PFSK-1 (cell line): ENCODE measurements around the gene CNGA4.

Experiments used
- FOXP2 ChIP-seq: optimal IDR thresholded peaks from 2 replicates; pipeline ENCODE3; 2011; ENCODE audit warnings: borderline replicate concordance, control low read depth, inconsistent platforms; ENCODE audit not compliant: insufficient read depth; ENCODE audit errors: extremely low read length, extremely low read depth
- POLR2AphosphoS5 ChIP-seq: IDR thresholded peaks from 2 replicates; pipeline ENCODE4 v1.6.1; 2012; ENCODE audit warnings: low read depth, mild to moderate bottlenecking, control low read depth, low read length, moderate library complexity
- REST ChIP-seq, 2 experiments: IDR thresholded peaks; 2 replicates each; pipeline versions ENCODE4 v1.6.1 to v1.8.0; 2011 to 2012; ENCODE audit warnings: low read depth in 2 of 2, low read length in 2 of 2, control low read depth in 1 of 2, inconsistent platforms in 1 of 2, mild to moderate bottlenecking in 1 of 2, moderate library complexity in 1 of 2; ENCODE audit not compliant: insufficient read depth in 1 of 2
- SIN3A ChIP-seq: IDR thresholded peaks from 2 replicates; pipeline ENCODE4 v1.6.1; 2012; ENCODE audit warnings: mild to moderate bottlenecking, low read length, moderate library complexity, borderline replicate concordance; ENCODE audit not compliant: insufficient read depth
- TAF1 ChIP-seq: IDR thresholded peaks from 2 replicates; pipeline ENCODE4 v1.6.1; 2012; ENCODE audit warnings: low read length, control low read depth, borderline replicate concordance; ENCODE audit not compliant: insufficient read depth

Gene CNGA4

GRCh38 chr11:6248248-6248647, 9.4 kb downstream of the CNGA4 start:
- TF ChIP-seq FOXP2 (no peak), POLR2AphosphoS5 (no peak), TAF1 (no peak)

GRCh38 chr11:6249770-6250555, 11.1 kb downstream of the CNGA4 start:
- TF ChIP-seq FOXP2 (no peak), TAF1 (no peak)

GRCh38 chr11:6251120-6251733, 12.3 kb downstream of the CNGA4 start:
- no peak for TF ChIP-seq TAF1
- no peak for TF ChIP-seq FOXP2
- no peak for TF ChIP-seq SIN3A
- TF ChIP-seq REST (IDR thresholded peaks at IDR 0.05; ENCODE audit: insufficient read depth in 1 of 2, low read depth in 2 of 2, low read length in 2 of 2), result no peak
- no peak for TF ChIP-seq POLR2AphosphoS5

GRCh38 chr11:6251990-6252473, 13.1 kb downstream of the CNGA4 start:
- TF ChIP-seq SIN3A (no peak), REST (IDR thresholded peaks at IDR 0.05; ENCODE audit: insufficient read depth in 1 of 2, low read depth in 2 of 2, low read length in 2 of 2) (no peak), FOXP2 (no peak), POLR2AphosphoS5 (no peak), TAF1 (no peak)

- TF ChIP-seq SIN3A, result no peak
- no peak for TF ChIP-seq REST (IDR thresholded peaks at IDR 0.05; ENCODE audit: insufficient read depth in 1 of 2, low read depth in 2 of 2, low read length in 2 of 2)
- TF ChIP-seq TAF1, result no peak
- TF ChIP-seq POLR2AphosphoS5, result no peak
- no peak for TF ChIP-seq FOXP2
These were observed 14.3 kb downstream of the CNGA4 start for GRCh38 chr11:6253197-6253596.

- TF ChIP-seq SIN3A (no peak), FOXP2 (no peak), POLR2AphosphoS5 (no peak), TAF1 (no peak), REST (IDR thresholded peaks at IDR 0.05; ENCODE audit: insufficient read depth in 1 of 2, low read depth in 2 of 2, low read length in 2 of 2) (no peak)
These were observed 19.3 kb downstream of the CNGA4 start for GRCh38 chr11:6258141-6258540.
